ENCODE results near the gene SAMD10. TPM values are rescaled to one million over a fixed set of nuclear protein-coding genes. Genes with fewer than 3 reads are reported as not detected.
A peak's percentile ranks its signal among the peaks of the same experiment; 100 is the strongest.

Gene SAMD10
- total RNA-seq, 4 donors from 2014 or later, result 5.1 to 15.9 (median 6.8) TPM

DNA sequence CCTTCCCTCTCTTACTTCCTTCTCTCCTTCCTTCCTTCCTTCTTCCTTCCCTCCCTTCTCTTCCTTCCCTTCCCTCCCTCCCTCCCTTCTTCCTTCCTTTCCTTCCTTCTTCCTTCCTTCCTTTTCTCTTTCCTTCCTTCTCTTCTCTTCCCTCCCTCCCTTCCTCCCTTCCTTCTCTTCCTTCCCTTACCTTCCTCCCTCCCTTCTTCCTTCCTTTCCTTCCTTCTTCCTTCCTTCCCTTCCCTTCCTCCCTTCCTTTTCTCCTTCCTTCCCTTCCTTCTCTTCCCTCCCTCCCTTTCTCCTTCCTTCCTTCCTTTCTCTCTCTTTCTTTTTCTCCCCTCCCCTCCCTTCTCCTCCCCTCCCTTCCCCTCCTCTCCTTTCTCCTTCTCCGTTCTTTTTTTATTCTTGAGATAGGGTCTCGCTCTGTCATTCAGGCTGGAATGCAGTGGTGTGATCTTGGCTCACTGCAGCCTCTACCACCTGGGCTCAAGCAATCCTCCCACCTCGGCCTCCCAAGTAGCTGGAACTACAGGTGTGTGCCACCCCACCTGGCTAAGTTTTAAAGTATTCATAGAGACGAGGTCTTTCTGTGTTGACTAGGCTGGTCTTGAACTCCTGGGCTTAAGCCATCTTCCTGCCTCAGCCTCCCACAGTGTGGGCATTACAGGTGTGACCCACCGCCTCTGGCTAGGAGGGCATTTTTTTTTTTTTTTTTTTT, 8.6 kb downstream of the SAMD10 start:
- DNase-seq, result no peak
- H3K4me1 ChIP-seq, result peaks cover 22 to 44% (median 23%) of the 10 kb centered on the region in 3 donors
- peak overlapping the region in 1 of 4 donors; percentile 87 for H3K4me3 ChIP-seq
- peak overlapping the region in 2 of 4 donors; percentile 49 to 61 for H3K27ac ChIP-seq
- WGBS, 2 donors, result 81 to 87% methylated on average over 5 of the region's 5 CpGs
- TF ChIP-seq, protein P1, sequence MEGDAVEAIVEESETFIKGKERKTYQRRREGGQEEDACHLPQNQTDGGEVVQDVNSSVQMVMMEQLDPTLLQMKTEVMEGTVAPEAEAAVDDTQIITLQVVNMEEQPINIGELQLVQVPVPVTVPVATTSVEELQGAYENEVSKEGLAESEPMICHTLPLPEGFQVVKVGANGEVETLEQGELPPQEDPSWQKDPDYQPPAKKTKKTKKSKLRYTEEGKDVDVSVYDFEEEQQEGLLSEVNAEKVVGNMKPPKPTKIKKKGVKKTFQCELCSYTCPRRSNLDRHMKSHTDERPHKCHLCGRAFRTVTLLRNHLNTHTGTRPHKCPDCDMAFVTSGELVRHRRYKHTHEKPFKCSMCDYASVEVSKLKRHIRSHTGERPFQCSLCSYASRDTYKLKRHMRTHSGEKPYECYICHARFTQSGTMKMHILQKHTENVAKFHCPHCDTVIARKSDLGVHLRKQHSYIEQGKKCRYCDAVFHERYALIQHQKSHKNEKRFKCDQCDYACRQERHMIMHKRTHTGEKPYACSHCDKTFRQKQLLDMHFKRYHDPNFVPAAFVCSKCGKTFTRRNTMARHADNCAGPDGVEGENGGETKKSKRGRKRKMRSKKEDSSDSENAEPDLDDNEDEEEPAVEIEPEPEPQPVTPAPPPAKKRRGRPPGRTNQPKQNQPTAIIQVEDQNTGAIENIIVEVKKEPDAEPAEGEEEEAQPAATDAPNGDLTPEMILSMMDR (IDR thresholded peaks at IDR 0.05), result no peak
- no peak for TF ChIP-seq POLR2A (IDR thresholded peaks at IDR 0.05)
- intact Hi-C loops (cut with DNase I), result loop anchor here (5.0 kb wide), 1 partner anchor 434 kb away; the partner anchor contains the start of gene PTK6
- no peaks in the 10 kb centered on the region for H3K9me3 ChIP-seq
- peaks cover 9 to 36% (median 17%) of the 10 kb centered on the region in 3 donors for H3K36me3 ChIP-seq
- no peaks in the 10 kb centered on the region for H3K27me3 ChIP-seq

DNA sequence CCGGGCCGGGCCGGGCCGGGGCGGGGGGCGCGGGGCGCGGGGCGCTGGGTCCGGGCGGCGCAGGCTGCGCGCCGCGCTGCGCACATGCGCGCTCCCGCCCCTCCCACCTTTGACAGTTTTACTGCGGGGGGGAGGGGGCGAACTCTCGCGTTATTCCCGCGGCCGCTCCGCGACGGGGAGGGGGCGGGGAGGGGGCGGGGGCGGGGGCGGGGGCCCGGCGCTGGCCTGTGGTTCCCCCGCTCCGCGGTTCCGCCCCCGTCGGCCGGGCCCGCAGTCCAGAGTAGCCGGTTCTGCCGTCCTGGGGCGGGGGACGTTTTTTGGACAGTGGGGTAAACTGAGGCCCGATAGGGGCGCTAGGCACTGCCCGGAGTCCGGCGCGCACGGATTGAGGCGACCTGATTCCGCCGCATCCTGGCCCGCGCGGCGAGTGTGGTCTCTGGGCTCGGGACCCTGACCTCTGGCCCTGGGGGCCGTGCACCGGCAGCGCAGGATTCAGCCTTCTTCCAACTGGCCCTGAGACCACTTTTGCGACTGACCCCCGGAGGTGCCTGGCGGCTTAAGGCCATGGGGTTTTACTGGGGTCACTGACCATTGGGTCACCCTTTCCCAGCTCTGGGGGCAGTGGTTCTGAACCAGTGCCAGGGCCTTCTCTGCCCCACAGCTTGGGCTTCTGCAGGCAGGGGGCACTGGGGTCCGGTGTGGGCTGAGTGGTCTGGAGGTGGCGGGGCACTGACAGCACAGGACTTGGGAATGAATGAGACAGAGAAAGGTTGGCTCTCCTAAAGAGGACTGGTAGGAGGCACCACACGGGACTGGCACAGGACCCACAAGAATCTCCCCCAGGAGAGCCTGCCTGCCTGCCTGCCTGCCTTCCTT, 9.4 kb downstream of the SAMD10 start, which contains the start of gene ZNF512B:
TSS of gene ZNF512B (minus strand) at position 93 of the 876 bp plus-strand sequence. CDS start 1,980 bp downstream, outside the sequence.
- 0 to 8% methylated on average over 1 of the region's 73 CpGs for WGBS, 2 donors
- H3K4me1 ChIP-seq, result peaks cover 22 to 44% (median 23%) of the 10 kb centered on the region in 3 donors
- peak within 1 kb of the TSS; percentile 61 to 82 (median 82) for H3K27ac ChIP-seq
- TF ChIP-seq, protein P1 (IDR thresholded peaks at IDR 0.05), result peak in 1 of 6 experiments; percentile 7
- no peak for TF ChIP-seq POLR2A (IDR thresholded peaks at IDR 0.05)
- H3K9me3 ChIP-seq, result no peaks in the 10 kb centered on the region
- no peak for DNase-seq
- H3K36me3 ChIP-seq, result peaks cover 9 to 28% (median 17%) of the 10 kb centered on the region in 3 donors
- H3K4me3 ChIP-seq, result peak within 1 kb of the TSS; percentile 55 to 87 (median 62)
- intact Hi-C loops (cut with DNase I), result loop anchor here (5.0 kb wide), 1 partner anchor 433 kb away; the partner anchor contains the start of gene PTK6
- no peaks in the 10 kb centered on the region for H3K27me3 ChIP-seq

DNA sequence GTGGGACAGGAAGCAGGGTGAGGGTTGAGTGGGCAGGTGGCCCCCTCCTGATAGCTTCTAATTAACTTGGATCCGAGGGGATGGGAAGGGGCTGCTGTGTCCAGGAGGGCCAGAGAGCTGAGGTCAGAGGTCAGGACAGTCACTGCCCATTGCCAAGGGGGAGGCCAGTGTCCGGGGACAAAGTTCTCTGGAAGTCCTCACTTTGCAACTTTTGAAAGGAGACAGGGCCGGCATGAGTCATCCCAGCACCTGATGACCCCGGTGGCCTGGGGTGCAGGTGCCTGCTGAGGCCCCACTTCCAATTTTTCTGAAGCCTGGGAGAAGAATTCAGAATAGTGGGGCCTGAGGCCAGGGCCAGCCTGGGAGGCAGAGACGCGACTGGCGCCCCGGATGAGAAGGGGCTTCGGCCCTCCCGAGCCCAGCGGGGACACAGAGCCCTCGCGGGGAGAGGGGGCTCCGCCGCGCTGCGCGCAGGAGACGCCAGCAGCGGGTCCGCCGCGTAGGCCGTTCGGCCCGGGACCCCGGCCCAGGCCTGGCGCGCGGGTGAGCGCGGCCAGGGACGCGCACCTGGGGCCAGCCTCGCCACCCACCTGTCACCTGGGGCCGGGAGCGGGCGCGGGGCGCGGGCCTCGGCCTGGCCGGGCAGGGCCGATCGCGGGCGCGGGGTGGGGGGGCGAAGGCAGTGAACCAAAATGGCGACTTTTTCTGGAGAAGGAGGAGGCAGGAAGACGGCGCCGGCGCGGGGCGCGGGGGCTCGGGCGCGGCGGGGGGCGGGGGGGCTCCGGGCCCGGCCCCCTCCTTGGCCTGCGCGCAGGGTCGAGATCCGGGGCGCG, 10.3 kb downstream of the SAMD10 start:
- TF ChIP-seq, protein P1 (IDR thresholded peaks at IDR 0.05), result no peak
- TF ChIP-seq POLR2A (IDR thresholded peaks at IDR 0.05), result no peak
- no peak for DNase-seq
- Histone ChIP-seq H3K27ac (peak overlapping the region; percentile 61 to 82 (median 82)), H3K4me1 (peaks cover 18 to 35% (median 22%) of the 10 kb centered on the region in 3 donors), H3K4me3 (peak overlapping the region; percentile 55 to 87 (median 62)), H3K36me3 (peaks cover 9 to 29% (median 22%) of the 10 kb centered on the region in 3 donors), H3K27me3 (no peaks in the 10 kb centered on the region), H3K9me3 (no peaks in the 10 kb centered on the region)
- 0% methylated on average over 3 of the region's 70 CpGs for WGBS, 2 donors
- intact Hi-C loops (cut with DNase I), result no loop called here

DNA sequence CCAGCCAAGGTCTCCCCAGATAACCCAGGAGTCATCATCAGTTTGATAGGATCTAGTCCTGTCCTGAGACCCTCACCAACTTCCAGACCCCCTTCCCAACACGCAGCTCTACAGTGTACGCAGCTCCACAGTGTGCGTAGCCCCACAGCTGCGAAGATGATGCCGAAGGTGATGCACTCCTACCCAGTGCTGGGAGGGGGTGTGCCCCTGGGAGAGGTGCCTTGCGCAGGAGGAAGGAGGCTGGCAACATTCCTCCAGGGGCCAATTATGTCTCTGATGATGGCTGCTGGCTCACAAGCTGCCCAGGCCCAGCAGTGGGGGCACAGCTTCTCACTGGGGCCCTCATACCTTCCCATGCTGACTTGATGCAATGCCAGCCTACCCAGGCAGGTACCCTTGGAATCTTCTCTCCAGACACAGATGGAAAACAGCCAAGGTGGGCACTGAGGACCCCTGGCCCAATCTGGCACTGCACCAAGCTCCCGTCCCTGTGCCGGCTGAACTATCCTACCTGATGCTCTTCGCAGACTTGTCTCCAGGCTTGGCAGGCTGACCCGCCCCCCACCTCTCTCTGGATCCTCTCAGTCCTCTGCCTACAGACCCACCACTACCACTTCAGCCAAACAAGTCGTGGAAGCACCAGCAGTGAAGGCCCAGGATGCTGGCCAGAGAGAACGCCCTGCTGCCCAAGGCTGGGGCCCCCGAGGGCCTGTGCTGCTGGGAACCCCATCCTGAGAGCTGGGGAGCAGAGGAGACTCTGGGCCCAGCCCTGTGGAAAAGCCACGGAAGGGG, 11.1 kb downstream of the SAMD10 start:
- DNase-seq, result no peak
- H3K4me3 ChIP-seq, result peak overlapping the region; percentile 55 to 87 (median 62)
- 63% methylated on average over 9 of the region's 14 CpGs; no CpG with 5 or more reads in 1 of the 2 donors for WGBS, 2 donors
- H3K4me1 ChIP-seq, result peaks cover 15 to 27% (median 17%) of the 10 kb centered on the region in 3 donors
- intact Hi-C loops (cut with DNase I), result no loop called here
- peaks cover 15 to 37% (median 29%) of the 10 kb centered on the region in 3 donors for H3K36me3 ChIP-seq
- TF ChIP-seq, protein P1 (IDR thresholded peaks at IDR 0.05), result no peak
- no peak for TF ChIP-seq POLR2A (IDR thresholded peaks at IDR 0.05)
- no peaks in the 10 kb centered on the region for H3K9me3 ChIP-seq
- peak overlapping the region; percentile 61 to 82 (median 82) for H3K27ac ChIP-seq
- no peaks in the 10 kb centered on the region for H3K27me3 ChIP-seq

All from esophagus squamous epithelium (tissue), 5 donors.